ENCODE measurements around the gene TF.

The TF gene

GRCh38 chr3:133838916-133839800, 93.0 kb downstream of the TF start:
- DNase-seq = no peak

- no peak for DNase-seq
These were observed 94.0 kb downstream of the TF start for GRCh38 chr3:133840055-133840737.

- DNase-seq = no peak
These were observed 94.6 kb downstream of the TF start for GRCh38 chr3:133840767-133841166.

- no peak for DNase-seq
These were observed 95.0 kb downstream of the TF start for GRCh38 chr3:133841196-133841595.

GRCh38 chr3:133842158-133842557, 96.0 kb downstream of the TF start:
- DNase-seq = no peak

GRCh38 chr3:133843634-133844033, 97.4 kb downstream of the TF start:
- no peak for DNase-seq

GRCh38 chr3:133845127-133845526, 98.9 kb downstream of the TF start:
- no peak for DNase-seq
